GM12801 (cell line): ENCODE measurements around the gene HSPA1A.

Experiments
- TF ChIP-seq, protein P1 (sequence below): IDR thresholded peaks from one replicate; pipeline ENCODE4 v1.5.1; 2011; ENCODE audit warnings: control low read depth; ENCODE audit not compliant: insufficient read length; ENCODE audit errors: extremely low read depth

HSPA1A gene

DNA sequence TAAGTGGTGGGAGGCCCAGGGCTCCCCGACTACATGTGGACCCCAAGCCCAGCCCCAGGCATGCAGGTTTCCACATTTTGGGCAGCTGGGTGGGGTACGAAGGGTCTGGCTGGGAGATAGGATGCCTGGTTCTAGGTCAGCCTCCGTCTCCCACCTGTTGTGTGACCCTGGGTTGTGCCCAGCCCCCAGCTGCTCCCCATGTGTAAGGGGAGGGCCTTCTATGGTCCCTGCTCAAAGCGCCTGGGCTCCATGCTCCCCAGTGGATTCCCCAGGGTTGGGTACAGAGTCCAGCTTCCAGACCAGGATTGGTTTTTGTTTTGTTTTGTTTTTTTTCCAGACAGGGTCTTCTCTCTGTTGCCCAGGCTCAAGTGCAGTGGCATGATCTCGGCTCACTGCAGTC, 37.1 kb upstream of the HSPA1A start:
- TF ChIP-seq, protein P1, sequence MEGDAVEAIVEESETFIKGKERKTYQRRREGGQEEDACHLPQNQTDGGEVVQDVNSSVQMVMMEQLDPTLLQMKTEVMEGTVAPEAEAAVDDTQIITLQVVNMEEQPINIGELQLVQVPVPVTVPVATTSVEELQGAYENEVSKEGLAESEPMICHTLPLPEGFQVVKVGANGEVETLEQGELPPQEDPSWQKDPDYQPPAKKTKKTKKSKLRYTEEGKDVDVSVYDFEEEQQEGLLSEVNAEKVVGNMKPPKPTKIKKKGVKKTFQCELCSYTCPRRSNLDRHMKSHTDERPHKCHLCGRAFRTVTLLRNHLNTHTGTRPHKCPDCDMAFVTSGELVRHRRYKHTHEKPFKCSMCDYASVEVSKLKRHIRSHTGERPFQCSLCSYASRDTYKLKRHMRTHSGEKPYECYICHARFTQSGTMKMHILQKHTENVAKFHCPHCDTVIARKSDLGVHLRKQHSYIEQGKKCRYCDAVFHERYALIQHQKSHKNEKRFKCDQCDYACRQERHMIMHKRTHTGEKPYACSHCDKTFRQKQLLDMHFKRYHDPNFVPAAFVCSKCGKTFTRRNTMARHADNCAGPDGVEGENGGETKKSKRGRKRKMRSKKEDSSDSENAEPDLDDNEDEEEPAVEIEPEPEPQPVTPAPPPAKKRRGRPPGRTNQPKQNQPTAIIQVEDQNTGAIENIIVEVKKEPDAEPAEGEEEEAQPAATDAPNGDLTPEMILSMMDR: no peak

DNA sequence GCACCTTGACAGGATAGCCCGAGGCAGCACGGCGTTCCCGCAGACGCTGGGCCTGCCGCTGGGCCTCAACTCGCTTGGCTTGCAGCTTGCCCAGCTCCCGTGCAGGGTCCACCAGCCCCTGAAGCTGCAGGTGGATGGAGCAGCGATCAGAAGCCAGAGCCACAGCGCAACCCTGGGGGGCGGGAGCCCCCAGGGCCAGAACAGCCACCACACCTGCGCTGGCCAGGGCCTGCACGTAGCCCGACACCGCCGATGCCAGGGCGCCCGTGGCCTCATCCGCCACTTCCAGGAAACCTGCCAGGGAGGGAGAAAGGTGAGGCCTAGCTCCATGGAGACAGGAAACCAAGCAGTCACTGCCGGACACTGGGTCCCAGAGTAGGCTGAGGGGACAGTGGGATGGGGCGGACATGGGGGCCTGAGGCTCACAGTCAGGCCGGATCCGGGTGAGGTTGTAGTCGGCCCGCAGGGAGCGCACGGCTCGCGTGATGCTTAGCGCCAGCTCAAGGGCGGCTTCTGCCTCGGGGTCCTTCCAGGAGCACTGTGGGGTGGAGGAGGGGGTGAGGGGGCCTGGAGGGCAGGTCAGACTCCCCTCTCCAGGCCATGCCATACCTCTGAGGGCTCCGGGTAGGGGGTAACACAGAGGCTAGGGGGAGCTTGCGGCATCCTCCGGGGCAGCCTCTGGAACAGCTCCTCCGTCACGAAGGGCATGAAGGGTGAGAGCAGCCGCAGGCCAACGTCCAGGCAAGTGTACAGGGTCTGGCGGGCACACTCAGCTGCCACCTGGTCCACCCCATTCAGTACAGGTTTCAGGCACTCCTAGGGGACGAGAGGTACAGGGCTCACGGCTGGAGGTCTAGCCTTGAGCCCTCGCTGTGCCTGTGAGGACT, 36.1 kb upstream of the HSPA1A start:
- TF ChIP-seq, protein P1: no peak

DNA sequence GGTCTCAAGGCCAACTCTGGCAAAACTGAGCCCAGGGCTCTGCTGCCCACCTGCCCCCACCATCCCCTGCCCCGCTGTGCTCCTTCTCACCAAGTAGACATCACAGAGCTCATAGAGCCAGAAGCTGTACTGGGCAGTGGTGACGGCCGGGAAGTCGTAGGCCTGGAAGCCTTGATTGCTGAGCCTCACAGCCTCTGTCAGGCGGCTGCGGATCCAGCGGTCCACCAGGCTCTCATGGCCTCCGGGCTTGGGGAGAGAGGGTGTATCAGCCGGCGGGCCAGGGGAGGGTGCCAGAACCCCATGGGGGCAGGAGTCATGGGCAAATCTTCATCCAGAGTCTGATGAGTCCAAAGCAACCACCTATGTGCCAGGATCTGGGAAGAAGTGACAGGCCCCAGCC, 35.4 kb upstream of the HSPA1A start:
- TF ChIP-seq, protein P1: no peak

DNA sequence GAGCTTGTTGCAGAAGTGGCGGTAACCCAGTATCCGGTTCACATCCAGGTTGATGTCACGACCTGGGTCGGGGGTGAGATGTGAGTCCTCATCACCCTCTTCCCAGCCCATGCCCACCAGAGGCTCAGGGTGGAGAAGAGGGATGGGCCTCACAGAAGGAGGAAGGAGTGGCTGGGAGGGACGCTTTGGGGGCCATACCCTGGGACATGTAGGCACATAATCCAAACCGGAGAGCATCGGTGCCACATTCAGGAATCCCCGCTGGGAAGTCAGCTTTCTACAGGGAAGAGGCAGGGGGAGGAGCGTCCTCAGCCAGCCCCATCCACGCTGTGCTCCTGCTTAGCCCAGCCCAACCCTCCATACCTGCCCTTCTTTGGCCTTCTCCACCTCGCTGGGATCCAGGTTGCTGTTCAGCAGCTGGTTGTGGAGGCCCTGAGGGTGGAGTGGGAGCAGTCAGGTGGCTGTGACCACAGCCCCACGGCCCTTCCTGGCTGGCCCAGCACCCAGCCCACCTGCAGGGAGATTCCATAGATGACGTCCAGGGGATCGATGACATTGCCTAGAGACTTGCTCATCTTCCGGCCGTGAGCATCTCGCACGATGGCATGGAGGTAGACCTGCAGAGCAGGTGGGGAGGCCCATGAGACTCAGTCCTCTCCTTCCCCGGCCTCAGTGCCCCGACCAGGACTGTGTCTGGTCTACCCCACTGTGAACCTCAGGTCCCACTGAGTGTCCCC, 34.7 kb upstream of the HSPA1A start:
- TF ChIP-seq, protein P1: no peak

DNA sequence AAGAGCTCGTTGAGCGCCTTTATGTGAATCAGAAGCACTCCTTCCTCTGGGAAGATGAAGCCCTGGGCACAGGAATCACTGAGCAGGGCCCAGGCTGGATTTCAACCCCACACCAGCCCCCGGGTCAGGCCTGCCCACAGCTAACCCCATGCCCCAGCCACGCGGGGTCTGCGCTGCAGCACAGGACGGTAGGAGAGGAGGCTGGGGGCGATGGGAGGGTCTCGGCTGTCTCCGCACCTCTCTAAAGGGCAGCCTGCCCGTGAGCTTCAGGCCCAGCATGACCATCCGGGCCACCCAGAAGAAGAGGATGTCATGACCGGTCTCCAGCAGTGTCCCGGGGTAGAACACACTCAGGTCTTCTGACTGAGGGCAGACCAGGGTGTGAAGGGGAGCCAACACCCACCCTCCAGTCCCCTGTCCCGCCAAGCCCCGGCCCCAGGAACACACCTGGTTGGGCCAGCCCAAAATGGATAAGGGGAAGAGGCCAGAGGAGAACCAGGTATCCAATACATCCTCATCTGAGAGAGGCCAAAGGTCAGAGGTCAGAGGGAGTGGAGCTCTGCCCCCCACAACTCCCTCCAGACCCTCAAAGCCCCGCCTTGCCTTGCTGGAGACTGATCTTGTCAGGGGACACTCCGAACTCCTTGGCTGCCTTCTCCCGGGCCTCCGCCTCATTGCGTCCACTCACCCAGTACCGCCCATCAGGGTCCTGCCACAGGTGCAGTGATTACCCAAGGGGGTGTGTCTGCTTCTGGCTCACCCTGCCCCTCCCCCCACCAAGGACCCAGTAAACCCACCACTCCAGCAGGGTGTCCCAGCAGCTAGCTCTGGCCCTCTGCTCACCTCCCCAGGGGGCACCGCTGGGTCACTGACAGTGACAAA, 33.9 kb upstream of the HSPA1A start:
- TF ChIP-seq, protein P1: no peak

DNA sequence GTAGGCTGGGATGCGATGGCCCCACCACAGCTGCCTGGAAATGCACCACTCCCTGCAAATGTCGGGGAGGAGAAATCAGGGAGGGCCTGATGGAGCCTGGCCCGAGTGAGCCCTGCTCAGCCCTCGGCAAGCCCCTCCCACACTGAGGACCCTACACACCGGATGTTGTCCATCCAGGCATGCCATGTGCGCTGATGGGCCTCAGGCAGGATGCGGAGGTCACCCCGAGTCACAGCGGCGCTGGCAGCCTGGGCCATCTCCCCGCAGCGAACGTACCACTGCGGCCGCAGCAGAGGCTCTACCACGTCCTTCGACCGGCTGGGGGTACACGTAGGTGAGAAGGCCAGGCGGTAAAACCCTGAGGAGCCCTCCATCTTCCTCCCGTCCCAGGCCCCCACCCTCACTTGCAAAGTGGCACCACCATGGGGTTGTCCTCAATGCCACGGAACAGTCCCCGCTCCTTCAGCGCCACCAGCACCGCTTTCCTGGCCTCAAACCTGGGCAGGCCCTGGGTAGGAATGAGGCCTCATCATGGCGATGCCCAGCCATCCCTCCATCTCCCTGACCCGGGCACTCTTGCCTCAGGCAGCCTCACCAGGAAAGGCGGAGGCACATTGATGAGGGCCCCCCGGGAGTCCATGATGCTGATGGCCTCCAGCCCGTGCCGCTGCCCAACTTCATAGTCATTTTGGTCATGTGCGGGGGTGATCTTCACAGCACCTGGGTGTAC, 33.1 kb upstream of the HSPA1A start:
- TF ChIP-seq, protein P1: no peak
